CD4-positive, alpha-beta T cell (primary cell): ENCODE data around the gene METTL22. TPM values are rescaled to one million over a fixed set of nuclear protein-coding genes. Genes with fewer than 3 reads are reported as not detected.

Experiments
- ATAC-seq: fragments of 200-7000 bp; cut with Tn5 transposase; one replicate; pipeline ENCODE4 v1.10.0; 2022; ENCODE audit warnings: mild to moderate bottlenecking; ENCODE audit not compliant: poor library complexity
- CTCF ChIA-PET: fragments of 350-600 bp; sonication (Branson Sonifier 250); formaldehyde crosslinking; loops from one replicate; lab custom pipeline; 2021; ENCODE audit warnings: antibody characterized with exemption, inconsistent platforms; lab: Charles Lee
- POLR2A ChIA-PET: fragments of 350-600 bp; sonication (Branson Sonifier 250); formaldehyde crosslinking; loops from one replicate; lab custom pipeline; 2021; ENCODE audit warnings: antibody characterized with exemption, inconsistent platforms; lab: Charles Lee
- DNase-seq, 14 experiments: peaks; one replicate each; pipeline ENCODE4 v3.0.0-alpha.2; 2013 to 2020; ENCODE audit warnings: mixed read lengths in 2 of 14
- H3K27ac ChIP-seq, 2 donors: one replicate each; pipeline versions ENCODE4 v1.5.1 to v1.7.0; 2013; ENCODE audit warnings: low read length in 2 of 2, low read depth in 1 of 2, mild to moderate bottlenecking in 1 of 2
- H3K27me3 ChIP-seq, 2 experiments: 1 replicate in 1 of 2; 2 replicates in 1 of 2; pipeline versions ENCODE4 v1.6.1 to v1.7.0; 2013; ENCODE audit warnings: low read length in 2 of 2, control low read depth in 1 of 2, mild to moderate bottlenecking in 1 of 2, moderate library complexity in 1 of 2; ENCODE audit not compliant: insufficient read depth in 2 of 2, control insufficient read depth in 1 of 2
- H3K36me3 ChIP-seq: one replicate; pipeline ENCODE4 v1.6.1; 2013; ENCODE audit warnings: low read length, control low read depth; ENCODE audit not compliant: insufficient read depth
- H3K4me1 ChIP-seq: one replicate; pipeline ENCODE4 v1.6.1; 2013; ENCODE audit warnings: low read length, control low read depth; ENCODE audit not compliant: insufficient read depth
- H3K4me3 ChIP-seq: one replicate; pipeline ENCODE4 v1.5.1; 2013; ENCODE audit warnings: mild to moderate bottlenecking, low read length, moderate library complexity
- H3K9me3 ChIP-seq, 2 experiments: 1 replicate in 1 of 2; 2 replicates in 1 of 2; pipeline versions ENCODE4 v1.6.1 to v1.7.0; 2013; ENCODE audit warnings: low read length in 2 of 2, mild to moderate bottlenecking in 2 of 2, control low read depth in 1 of 2, moderate library complexity in 1 of 2; ENCODE audit not compliant: control insufficient read depth in 1 of 2, insufficient read depth in 1 of 2
- H3K27ac Mint-ChIP-seq: one replicate; pipeline ENCODE4 v1.8.0; 2020; ENCODE audit warnings: mixed read lengths
- H3K27me3 Mint-ChIP-seq: one replicate; pipeline ENCODE4 v1.8.0; 2021; ENCODE audit warnings: mixed read lengths
- H3K36me3 Mint-ChIP-seq: one replicate; pipeline ENCODE4 v1.8.0; 2021; ENCODE audit warnings: low read depth, mixed read lengths
- H3K4me1 Mint-ChIP-seq: one replicate; pipeline ENCODE4 v1.8.0; 2021; ENCODE audit warnings: low read depth, mixed read lengths
- H3K4me3 Mint-ChIP-seq: one replicate; pipeline ENCODE4 v1.8.0; 2020; ENCODE audit warnings: mild to moderate bottlenecking, mixed read lengths
- H3K9me3 Mint-ChIP-seq: one replicate; pipeline ENCODE4 v1.8.0; 2020; ENCODE audit warnings: mixed read lengths
- intact Hi-C, 2 experiments: fragments of 100-400 bp; cut with DNase I in 1 of 2; cut with micrococcal nuclease in 1 of 2; formaldehyde crosslinking; loops; one replicate each; pipeline versions ENCODE4 v1.15.1 to v1.9.0; 2023 to 2025; cut with DNase I, micrococcal nuclease
- total RNA-seq, 174 experiments: library from RNA in 2 of 174; stranded (reverse) in 2 of 174; gene quantifications; one replicate each; pipeline ENCODE4 v1.2.3 and lab custom pipeline; 2021 to 2026
- TF ChIP-seq, protein P1 (sequence below): fragments of 200-600 bp; IDR thresholded peaks from one replicate; pipeline ENCODE4 v1.8.0; 2022; ENCODE audit warnings: antibody characterized with exemption, mild to moderate bottlenecking

Gene METTL22
- total RNA-seq, 2 experiments from 2014 or later = 23.2 to 26.5 TPM

DNA sequence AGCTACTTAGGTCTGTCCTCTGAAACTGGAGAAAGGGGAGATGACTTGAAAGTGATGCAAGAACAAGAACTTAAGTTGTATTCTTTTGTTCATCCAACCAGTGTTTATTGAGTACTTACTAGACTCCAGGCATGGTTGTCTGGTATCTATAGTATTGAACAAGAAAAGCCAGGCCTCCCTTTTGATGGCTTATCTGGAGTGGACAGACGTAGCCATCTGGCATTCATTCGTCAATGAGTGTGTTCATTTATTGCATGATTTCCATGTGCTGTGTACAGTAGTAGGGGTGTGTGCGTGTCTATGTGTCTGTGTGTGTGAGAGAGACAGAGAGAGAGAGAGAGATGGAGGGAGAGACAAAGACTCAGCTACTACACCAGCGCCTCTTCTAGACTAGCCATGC lies 62.1 kb downstream of the METTL22 start:
- no peaks in the 10 kb centered on the region for H3K27me3 ChIP-seq
- Mint-ChIP-seq H3K9me3 (peaks cover 2% of the 10 kb centered on the region), H3K4me3 (no peak overlapping the region), H3K36me3 (peaks cover 21% of the 10 kb centered on the region), H3K4me1 (no peaks in the 10 kb centered on the region), H3K27ac (no peak overlapping the region), H3K27me3 (no peaks in the 10 kb centered on the region)
- H3K27ac ChIP-seq = no peak overlapping the region
- ChIA-PET CTCF (no interaction called here), POLR2A (no interaction called here)
- ATAC-seq (no peak), DNase-seq (no peak)
- intact Hi-C loops = no loop called here
- H3K4me1 ChIP-seq = no peaks in the 10 kb centered on the region
- TF ChIP-seq, protein P1, sequence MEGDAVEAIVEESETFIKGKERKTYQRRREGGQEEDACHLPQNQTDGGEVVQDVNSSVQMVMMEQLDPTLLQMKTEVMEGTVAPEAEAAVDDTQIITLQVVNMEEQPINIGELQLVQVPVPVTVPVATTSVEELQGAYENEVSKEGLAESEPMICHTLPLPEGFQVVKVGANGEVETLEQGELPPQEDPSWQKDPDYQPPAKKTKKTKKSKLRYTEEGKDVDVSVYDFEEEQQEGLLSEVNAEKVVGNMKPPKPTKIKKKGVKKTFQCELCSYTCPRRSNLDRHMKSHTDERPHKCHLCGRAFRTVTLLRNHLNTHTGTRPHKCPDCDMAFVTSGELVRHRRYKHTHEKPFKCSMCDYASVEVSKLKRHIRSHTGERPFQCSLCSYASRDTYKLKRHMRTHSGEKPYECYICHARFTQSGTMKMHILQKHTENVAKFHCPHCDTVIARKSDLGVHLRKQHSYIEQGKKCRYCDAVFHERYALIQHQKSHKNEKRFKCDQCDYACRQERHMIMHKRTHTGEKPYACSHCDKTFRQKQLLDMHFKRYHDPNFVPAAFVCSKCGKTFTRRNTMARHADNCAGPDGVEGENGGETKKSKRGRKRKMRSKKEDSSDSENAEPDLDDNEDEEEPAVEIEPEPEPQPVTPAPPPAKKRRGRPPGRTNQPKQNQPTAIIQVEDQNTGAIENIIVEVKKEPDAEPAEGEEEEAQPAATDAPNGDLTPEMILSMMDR = no peak
- H3K4me3 ChIP-seq = no peak overlapping the region
- H3K9me3 ChIP-seq = peaks cover 8 to 12% of the 10 kb centered on the region in 2 experiments
- H3K36me3 ChIP-seq = no peaks in the 10 kb centered on the region

DNA sequence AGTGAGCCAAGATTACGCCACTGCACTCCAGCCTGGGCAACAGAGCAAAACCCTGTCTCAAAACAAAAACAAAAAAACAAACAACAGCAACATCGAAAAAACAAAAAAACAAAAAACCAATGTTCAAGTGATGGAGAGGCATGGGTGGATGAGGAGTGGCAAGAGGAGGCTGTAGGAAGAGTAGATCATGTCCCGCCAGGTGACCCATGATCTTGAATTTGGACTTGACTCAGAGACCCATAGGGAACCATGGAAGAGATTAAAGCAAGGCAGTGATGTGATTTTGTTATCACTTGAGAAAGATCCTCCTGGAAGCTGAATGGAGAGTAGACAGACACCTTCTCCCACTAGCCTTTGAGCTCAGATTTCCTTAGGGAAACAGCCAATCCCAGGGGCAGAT lies 64.1 kb downstream of the METTL22 start:
- ChIA-PET CTCF (no interaction called here), POLR2A (no interaction called here)
- Mint-ChIP-seq H3K36me3 (peaks cover 33% of the 10 kb centered on the region), H3K4me3 (no peak overlapping the region), H3K4me1 (no peaks in the 10 kb centered on the region), H3K9me3 (peaks cover 8% of the 10 kb centered on the region), H3K27ac (no peak overlapping the region), H3K27me3 (no peaks in the 10 kb centered on the region)
- no peaks in the 10 kb centered on the region for H3K36me3 ChIP-seq
- ATAC-seq = no peak
- H3K27me3 ChIP-seq = no peaks in the 10 kb centered on the region
- intact Hi-C loops = no loop called here
- no peak overlapping the region for H3K4me3 ChIP-seq
- TF ChIP-seq, protein P1 = no peak
- peaks cover 11 to 20% of the 10 kb centered on the region in 2 experiments for H3K9me3 ChIP-seq
- no peaks in the 10 kb centered on the region for H3K4me1 ChIP-seq
- H3K27ac ChIP-seq = no peak overlapping the region
- no peak for DNase-seq

DNA sequence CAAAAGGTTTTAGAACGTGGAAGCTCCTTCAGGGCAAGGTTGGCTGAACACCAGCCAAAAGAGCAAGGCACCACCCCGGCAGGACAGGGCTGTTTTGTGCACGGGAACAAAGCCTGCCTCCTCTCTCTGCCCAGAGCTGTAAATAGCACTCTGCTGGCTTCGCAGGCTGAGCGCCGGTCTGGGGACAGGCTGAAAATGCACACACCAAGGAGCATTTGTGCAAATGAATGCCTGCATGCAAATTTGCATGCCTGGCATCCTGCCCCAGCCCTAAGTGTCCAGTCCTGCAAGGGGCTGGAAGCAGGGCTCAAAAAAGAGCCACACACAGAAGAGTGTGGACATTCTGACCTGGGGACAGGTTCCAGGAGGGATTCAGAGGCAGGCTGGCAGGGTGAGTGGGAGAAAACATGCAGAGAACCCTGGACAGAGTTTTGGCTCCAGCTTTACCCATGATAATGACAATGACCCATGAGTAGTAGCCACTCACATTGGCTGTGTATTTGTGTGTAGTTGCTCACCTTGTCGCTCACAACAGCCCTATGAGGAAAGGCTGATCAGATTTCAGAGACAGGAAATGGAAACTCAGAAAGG lies 64.6 kb downstream of the METTL22 start:
- intact Hi-C loops = no loop called here
- Histone ChIP-seq H3K4me3 (no peak overlapping the region), H3K36me3 (no peaks in the 10 kb centered on the region), H3K9me3 (peaks cover 11 to 20% of the 10 kb centered on the region in 2 experiments), H3K27ac (no peak overlapping the region), H3K27me3 (no peaks in the 10 kb centered on the region), H3K4me1 (no peaks in the 10 kb centered on the region)
- CTCF ChIA-PET = no interaction called here
- no peaks in the 10 kb centered on the region for H3K27me3 Mint-ChIP-seq
- peaks cover 38% of the 10 kb centered on the region for H3K36me3 Mint-ChIP-seq
- POLR2A ChIA-PET = no interaction called here
- no peaks in the 10 kb centered on the region for H3K4me1 Mint-ChIP-seq
- H3K9me3 Mint-ChIP-seq = peaks cover 8% of the 10 kb centered on the region
- H3K4me3 Mint-ChIP-seq = no peak overlapping the region
- no peak for DNase-seq
- no peak overlapping the region for H3K27ac Mint-ChIP-seq
- ATAC-seq = no peak
- TF ChIP-seq, protein P1 = no peak
